SK-N-SH treated with all-trans-retinoic acid at 6 μM for 48 hours (cell line): Measurements from ENCODE around the gene AMPH.

Experiments used
- ATAC-seq: fragments of 200-7000 bp; cut with Tn5 transposase; 3 replicates; pipeline ENCODE4 v1.9.1; 2020; ENCODE audit warnings: mild to moderate bottlenecking, moderate library complexity
- ARNTL ChIP-seq: fragments of 450-650 bp; formaldehyde crosslinking; IDR thresholded peaks from 2 replicates; pipeline ENCODE4 v1.5.0; 2020; ENCODE audit warnings: low read depth, mild to moderate bottlenecking, moderate library complexity, borderline replicate concordance
- BACH2 ChIP-seq: fragments of 250-450 bp; sonication (Bioruptor Pico); IDR thresholded peaks from 2 replicates; pipeline ENCODE4 v1.9.0; 2021; ENCODE audit warnings: mild to moderate bottlenecking, borderline replicate concordance
- CSDC2 ChIP-seq: fragments of 250-450 bp; sonication (Bioruptor Pico); IDR thresholded peaks from 2 replicates; pipeline ENCODE4 v1.5.0; 2020; ENCODE audit warnings: mild to moderate bottlenecking, moderate library complexity
- CSRNP3 ChIP-seq: fragments of 250-450 bp; sonication (Bioruptor Pico); IDR thresholded peaks from 2 replicates; pipeline ENCODE4 v1.5.1; 2021; ENCODE audit warnings: mild to moderate bottlenecking, moderate library complexity
- ESRRG ChIP-seq: fragments of 250-450 bp; sonication (Bioruptor Pico); IDR thresholded peaks from 2 replicates; pipeline ENCODE4 v1.6.1; 2021; ENCODE audit warnings: mild to moderate bottlenecking
- GLIS3 ChIP-seq: fragments of 250-450 bp; sonication (Bioruptor Pico); IDR thresholded peaks from 2 replicates; pipeline ENCODE4 v1.5.0; 2020; ENCODE audit warnings: mild to moderate bottlenecking, moderate library complexity
- OSR1 ChIP-seq: fragments of 250-450 bp; sonication (Bioruptor Pico); IDR thresholded peaks from 2 replicates; pipeline ENCODE4 v1.8.0; 2022; ENCODE audit warnings: moderate library complexity, mild to moderate bottlenecking, inconsistent platforms
- POU6F1 ChIP-seq: fragments of 250-450 bp; sonication (Bioruptor Pico); IDR thresholded peaks from 2 replicates; pipeline ENCODE4 v1.8.0; 2021; ENCODE audit warnings: low read depth, mild to moderate bottlenecking, moderate library complexity, borderline replicate concordance
- PPARA ChIP-seq: fragments of 250-450 bp; sonication (Bioruptor Pico); IDR thresholded peaks from 2 replicates; pipeline ENCODE4 v1.5.0; 2020; ENCODE audit warnings: mild to moderate bottlenecking, borderline replicate concordance
- RARB ChIP-seq: fragments of 250-450 bp; sonication (Bioruptor Pico); IDR thresholded peaks from 2 replicates; pipeline ENCODE4 v1.8.0; 2021; ENCODE audit warnings: mild to moderate bottlenecking, moderate library complexity
- SNAI2 ChIP-seq: fragments of 250-450 bp; sonication (Bioruptor Pico); IDR thresholded peaks from 2 replicates; pipeline ENCODE4 v1.5.0; 2020; ENCODE audit warnings: mild to moderate bottlenecking, moderate library complexity
- TCF4 ChIP-seq: fragments of 250-450 bp; sonication (Bioruptor Pico); IDR thresholded peaks from 2 replicates; pipeline ENCODE4 v1.8.0; 2021; ENCODE audit warnings: mild to moderate bottlenecking, moderate library complexity, borderline replicate concordance
- TOX ChIP-seq: fragments of 250-450 bp; sonication (Bioruptor Pico); IDR thresholded peaks from 2 replicates; pipeline ENCODE4 v1.8.0; 2021; ENCODE audit warnings: mild to moderate bottlenecking, moderate library complexity, borderline replicate concordance
- ZC3H10 ChIP-seq: fragments of 250-450 bp; sonication (Bioruptor Pico); IDR thresholded peaks from 2 replicates; pipeline ENCODE4 v1.5.1; 2021; ENCODE audit warnings: mild to moderate bottlenecking, moderate library complexity
- ZFP3 ChIP-seq: fragments of 250-450 bp; sonication (Bioruptor Pico); IDR thresholded peaks from 2 replicates; pipeline ENCODE4 v1.5.0; 2020; ENCODE audit warnings: mild to moderate bottlenecking, moderate library complexity
- ZFP30 ChIP-seq: fragments of 450-650 bp; formaldehyde crosslinking; IDR thresholded peaks from 2 replicates; pipeline ENCODE4 v1.5.0; 2022; ENCODE audit warnings: mild to moderate bottlenecking, moderate library complexity
- ZNF565 ChIP-seq: fragments of 450-650 bp; formaldehyde crosslinking; conservative IDR thresholded peaks from 2 replicates; pipeline ENCODE4 v1.5.0; 2020; ENCODE audit warnings: low read depth, mild to moderate bottlenecking, moderate library complexity
- ZNF70 ChIP-seq: fragments of 450-650 bp; formaldehyde crosslinking; IDR thresholded peaks from 2 replicates; pipeline ENCODE4 v1.5.0; 2020; ENCODE audit warnings: mild to moderate bottlenecking, moderate library complexity
- ZNF8 ChIP-seq: fragments of 450-650 bp; formaldehyde crosslinking; IDR thresholded peaks from 2 replicates; pipeline ENCODE4 v1.5.0; 2020; ENCODE audit warnings: mild to moderate bottlenecking, moderate library complexity
- TF ChIP-seq, protein P1 (sequence below): fragments of 250-450 bp; sonication (Bioruptor Pico); IDR thresholded peaks from 2 replicates; pipeline ENCODE4 v1.8.0; 2020; ENCODE audit warnings: mild to moderate bottlenecking, moderate library complexity, borderline replicate concordance
- TF ChIP-seq, protein P2 (sequence below): fragments of 250-450 bp; sonication (Bioruptor Pico); IDR thresholded peaks from 2 replicates; pipeline ENCODE4 v1.5.0; 2020; ENCODE audit warnings: mild to moderate bottlenecking, moderate library complexity
- TF ChIP-seq, protein P3 (sequence below): fragments of 250-450 bp; sonication (Bioruptor Pico); IDR thresholded peaks from 2 replicates; pipeline ENCODE4 v1.5.1; 2020; ENCODE audit warnings: low read depth, mild to moderate bottlenecking, moderate library complexity

AMPH gene

GRCh38 chr7:38675494-38676106 lies 44.4 kb upstream of the AMPH start:
- no peak for TF ChIP-seq ZNF565 (CRISPR knock-in tag)
- no peak for TF ChIP-seq ZNF70 (CRISPR knock-in tag)
- TF ChIP-seq RARB (CRISPR knock-in tag) = no peak
- no peak for TF ChIP-seq ZFP30
- no peak for TF ChIP-seq SNAI2 (CRISPR knock-in tag)
- TF ChIP-seq, protein P1, sequence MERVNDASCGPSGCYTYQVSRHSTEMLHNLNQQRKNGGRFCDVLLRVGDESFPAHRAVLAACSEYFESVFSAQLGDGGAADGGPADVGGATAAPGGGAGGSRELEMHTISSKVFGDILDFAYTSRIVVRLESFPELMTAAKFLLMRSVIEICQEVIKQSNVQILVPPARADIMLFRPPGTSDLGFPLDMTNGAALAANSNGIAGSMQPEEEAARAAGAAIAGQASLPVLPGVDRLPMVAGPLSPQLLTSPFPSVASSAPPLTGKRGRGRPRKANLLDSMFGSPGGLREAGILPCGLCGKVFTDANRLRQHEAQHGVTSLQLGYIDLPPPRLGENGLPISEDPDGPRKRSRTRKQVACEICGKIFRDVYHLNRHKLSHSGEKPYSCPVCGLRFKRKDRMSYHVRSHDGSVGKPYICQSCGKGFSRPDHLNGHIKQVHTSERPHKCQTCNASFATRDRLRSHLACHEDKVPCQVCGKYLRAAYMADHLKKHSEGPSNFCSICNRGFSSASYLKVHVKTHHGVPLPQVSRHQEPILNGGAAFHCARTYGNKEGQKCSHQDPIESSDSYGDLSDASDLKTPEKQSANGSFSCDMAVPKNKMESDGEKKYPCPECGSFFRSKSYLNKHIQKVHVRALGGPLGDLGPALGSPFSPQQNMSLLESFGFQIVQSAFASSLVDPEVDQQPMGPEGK = no peak
- TF ChIP-seq POU6F1 (CRISPR knock-in tag) = no peak
- TF ChIP-seq TOX = no peak
- TF ChIP-seq ESRRG = no peak
- ATAC-seq = no peak

GRCh38 chr7:38674513-38674912 lies 43.3 kb upstream of the AMPH start:
- TF ChIP-seq PPARA (CRISPR knock-in tag) (no peak), POU6F1 (CRISPR knock-in tag) (no peak), ZNF70 (CRISPR knock-in tag) (no peak), CSDC2 (CRISPR knock-in tag) (no peak), ARNTL (CRISPR knock-in tag) (no peak), ZNF565 (CRISPR knock-in tag) (no peak), CSRNP3 (CRISPR knock-in tag) (no peak), SNAI2 (CRISPR knock-in tag) (no peak), TOX (no peak), ZFP30 (no peak), GLIS3 (CRISPR knock-in tag) (no peak), ZC3H10 (no peak), ZFP3 (CRISPR knock-in tag) (no peak), TCF4 (no peak), OSR1 (no peak), BACH2 (no peak), ESRRG (no peak), ZNF8 (CRISPR knock-in tag) (no peak)
- TF ChIP-seq, protein P2, sequence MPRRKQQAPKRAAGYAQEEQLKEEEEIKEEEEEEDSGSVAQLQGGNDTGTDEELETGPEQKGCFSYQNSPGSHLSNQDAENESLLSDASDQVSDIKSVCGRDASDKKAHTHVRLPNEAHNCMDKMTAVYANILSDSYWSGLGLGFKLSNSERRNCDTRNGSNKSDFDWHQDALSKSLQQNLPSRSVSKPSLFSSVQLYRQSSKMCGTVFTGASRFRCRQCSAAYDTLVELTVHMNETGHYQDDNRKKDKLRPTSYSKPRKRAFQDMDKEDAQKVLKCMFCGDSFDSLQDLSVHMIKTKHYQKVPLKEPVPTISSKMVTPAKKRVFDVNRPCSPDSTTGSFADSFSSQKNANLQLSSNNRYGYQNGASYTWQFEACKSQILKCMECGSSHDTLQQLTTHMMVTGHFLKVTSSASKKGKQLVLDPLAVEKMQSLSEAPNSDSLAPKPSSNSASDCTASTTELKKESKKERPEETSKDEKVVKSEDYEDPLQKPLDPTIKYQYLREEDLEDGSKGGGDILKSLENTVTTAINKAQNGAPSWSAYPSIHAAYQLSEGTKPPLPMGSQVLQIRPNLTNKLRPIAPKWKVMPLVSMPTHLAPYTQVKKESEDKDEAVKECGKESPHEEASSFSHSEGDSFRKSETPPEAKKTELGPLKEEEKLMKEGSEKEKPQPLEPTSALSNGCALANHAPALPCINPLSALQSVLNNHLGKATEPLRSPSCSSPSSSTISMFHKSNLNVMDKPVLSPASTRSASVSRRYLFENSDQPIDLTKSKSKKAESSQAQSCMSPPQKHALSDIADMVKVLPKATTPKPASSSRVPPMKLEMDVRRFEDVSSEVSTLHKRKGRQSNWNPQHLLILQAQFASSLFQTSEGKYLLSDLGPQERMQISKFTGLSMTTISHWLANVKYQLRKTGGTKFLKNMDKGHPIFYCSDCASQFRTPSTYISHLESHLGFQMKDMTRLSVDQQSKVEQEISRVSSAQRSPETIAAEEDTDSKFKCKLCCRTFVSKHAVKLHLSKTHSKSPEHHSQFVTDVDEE = no peak
- TF ChIP-seq, protein P3, sequence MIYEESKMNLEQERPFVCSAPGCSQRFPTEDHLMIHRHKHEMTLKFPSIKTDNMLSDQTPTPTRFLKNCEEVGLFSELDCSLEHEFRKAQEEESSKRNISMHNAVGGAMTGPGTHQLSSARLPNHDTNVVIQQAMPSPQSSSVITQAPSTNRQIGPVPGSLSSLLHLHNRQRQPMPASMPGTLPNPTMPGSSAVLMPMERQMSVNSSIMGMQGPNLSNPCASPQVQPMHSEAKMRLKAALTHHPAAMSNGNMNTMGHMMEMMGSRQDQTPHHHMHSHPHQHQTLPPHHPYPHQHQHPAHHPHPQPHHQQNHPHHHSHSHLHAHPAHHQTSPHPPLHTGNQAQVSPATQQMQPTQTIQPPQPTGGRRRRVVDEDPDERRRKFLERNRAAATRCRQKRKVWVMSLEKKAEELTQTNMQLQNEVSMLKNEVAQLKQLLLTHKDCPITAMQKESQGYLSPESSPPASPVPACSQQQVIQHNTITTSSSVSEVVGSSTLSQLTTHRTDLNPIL (CRISPR knock-in tag) = no peak
- TF ChIP-seq, all 23 proteins: peak for 0
- ATAC-seq = no peak
